ENCODE measurements around the gene CATSPERB.
"Not testable (repeated sequence)": the region's sequence is repeated elsewhere in the genome, so short reads cannot be mapped to it uniquely, and the experiment has no call there.

Gene CATSPERB

DNA sequence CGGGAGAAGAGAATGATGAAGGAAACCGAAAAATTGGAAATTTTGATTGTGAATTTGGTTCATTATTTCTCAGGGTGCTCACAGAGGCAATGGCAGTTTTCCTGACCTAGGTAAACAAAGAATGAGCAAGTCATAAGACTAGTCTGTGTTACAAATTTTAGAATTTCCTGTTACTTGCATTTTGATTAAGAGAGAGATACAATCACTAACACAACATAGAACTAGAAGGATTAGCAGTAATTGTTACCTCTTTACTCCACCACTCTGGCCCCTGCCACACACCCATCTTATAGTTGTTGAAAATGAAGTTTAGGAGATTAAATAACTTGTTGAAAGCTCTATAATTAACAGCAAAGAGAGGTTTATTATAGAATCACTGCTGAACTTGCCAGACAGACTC is 62.0 kb downstream of the CATSPERB start:
- no peak for DNase-seq

DNA sequence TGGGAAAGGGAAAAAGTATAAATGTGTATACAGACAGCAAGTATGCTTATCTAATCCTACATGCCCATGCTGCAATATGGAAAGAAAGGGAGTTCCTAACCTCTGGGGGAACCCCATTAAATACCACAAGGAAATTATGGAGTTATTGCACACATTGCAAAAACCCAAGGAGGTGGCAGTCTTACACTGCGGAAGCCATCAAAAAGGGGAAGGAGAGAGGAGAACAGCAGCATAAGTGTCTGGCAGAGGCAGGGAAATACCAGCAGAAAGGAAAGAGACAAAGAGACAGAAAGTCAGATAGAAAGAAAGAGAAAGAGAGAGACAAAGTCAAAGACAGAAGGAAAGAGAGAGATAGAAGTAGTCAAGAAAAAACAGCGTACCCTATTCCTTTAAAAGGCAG is 64.8 kb downstream of the CATSPERB start:
- not testable (repeated sequence) for DNase-seq

DNA sequence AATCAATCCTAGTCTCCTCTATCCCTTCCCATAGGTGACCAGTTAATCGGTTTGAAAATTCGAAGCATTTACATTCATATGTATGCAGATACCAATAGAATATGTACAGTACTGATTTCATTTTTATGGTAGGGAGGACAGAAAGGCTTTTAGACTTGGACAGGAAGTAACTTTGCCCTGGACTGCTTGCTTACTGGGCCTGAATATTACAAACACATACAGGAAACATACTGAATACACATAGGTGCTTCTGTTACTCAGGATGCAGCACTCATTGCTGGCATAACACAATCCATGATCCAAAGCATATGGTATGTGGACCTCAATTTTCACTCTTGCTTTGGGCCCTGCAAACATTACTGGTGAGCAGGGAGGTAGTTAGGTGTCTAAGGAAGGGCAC is 71.1 kb downstream of the CATSPERB start:
- no peak for DNase-seq

DNA sequence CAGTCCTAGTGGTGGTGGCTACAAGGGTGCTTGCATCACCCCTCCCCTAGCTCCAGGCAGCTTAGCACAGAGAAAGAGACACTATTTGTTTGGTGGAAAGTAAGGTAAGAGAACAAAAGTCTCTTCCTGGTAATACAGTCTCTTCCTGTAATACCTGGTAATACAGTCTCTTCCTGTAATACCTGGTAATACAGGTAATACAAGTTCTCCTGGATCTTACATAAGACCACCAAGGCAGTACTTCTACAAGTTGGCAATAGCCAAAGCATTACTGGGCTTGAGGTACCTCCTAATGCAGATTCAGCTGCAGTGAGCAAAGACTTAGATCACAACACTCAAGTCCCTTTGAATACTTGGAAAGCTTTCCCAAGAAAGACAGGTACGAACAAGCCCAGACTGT is 77.0 kb downstream of the CATSPERB start:
- no peak for DNase-seq

DNA sequence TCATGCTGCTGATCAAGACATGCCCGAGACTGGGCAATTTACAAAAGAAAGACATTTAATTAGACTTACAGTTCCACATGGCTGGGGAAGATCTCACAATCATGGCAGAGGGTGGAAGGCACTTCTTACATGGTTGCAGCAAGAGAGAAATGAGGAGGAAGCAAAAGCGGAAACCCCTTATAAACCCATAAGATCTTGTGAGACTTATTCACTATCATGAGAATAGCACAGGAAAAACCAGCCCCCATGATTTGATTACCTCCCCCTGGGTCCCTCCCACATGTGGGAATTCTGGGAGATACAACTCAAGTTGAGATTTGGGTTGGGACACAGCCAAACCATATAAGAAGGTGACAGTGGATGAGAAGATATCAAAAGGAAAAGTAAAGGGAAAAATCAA is 78.4 kb downstream of the CATSPERB start:
- no peak for DNase-seq

DNA sequence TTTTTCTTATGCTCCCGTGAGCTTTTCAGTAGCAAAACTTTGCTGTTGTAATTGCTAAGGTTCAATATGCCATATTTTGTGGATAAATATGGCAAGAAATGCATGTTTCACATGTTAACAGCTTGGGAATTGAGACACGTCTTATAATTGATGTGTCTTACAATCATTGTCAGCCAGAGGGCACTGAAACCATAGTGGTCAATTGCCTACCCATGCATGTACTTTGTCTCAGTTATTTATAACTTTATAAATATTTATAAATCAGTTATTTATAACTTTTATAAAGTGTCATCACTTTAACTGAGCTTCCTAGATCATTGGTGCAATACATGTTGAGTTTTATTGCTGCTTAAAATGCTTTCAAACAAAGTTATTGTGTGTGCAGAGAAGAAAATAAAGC is 82.0 kb downstream of the CATSPERB start:
- DNase-seq = peak; percentile 20

DNA sequence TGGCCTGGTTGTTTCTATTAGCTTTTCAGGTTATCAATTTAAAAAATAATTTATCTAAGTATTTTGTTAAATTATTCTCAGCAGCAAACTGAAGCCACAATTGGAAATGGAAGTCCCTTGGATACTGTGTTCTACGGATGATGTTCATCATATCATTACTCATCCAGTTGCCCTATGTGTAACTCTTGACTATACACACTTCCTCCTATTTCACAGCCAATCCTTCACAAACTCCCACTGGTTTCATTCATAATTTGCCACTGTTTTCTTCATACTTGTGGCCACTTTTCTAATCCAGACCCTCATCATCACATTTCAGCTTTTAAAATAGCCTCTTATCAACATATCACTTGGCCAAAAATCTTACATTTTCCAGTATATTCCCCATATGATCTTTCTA is 84.0 kb downstream of the CATSPERB start:
- no peak for DNase-seq

DNA sequence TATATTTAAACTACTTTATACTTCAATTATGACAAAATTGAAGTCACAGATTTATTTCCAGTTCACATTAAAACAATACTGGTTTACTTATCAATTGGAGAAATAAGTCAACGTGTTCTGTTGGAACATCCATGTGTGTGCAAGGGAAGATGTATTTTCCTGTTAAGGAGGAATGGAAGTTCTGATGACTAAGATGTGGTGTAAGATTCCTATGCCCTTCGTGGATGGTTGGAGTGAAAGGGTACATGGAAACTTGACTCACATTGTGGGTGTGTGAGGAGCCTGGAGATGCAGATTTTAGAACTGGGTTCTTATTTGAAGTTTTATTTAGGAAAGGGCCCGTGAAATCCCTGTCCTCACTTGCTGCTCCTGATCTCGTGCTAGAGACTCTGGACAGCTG is 95.3 kb downstream of the CATSPERB start:
- DNase-seq = no peak

DNA sequence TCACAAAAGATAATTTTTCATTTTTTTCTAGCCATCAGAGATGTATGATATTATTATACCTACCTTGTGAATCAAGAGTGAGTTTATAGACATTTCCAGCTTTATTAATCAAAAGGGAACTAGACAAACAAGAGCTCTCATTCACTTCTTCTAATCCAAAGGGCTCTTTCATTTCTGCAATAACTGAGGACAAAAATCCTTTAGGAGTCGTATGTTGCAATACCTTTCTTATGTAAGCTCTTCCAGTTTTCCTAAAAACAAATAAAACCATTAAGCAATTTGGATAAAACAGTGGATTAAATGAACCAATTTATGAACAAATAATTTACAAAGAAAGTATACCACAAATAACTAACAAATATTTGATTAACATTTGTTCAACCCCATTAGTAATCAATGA is 107.1 kb downstream of the CATSPERB start:
- DNase-seq = no peak

DNA sequence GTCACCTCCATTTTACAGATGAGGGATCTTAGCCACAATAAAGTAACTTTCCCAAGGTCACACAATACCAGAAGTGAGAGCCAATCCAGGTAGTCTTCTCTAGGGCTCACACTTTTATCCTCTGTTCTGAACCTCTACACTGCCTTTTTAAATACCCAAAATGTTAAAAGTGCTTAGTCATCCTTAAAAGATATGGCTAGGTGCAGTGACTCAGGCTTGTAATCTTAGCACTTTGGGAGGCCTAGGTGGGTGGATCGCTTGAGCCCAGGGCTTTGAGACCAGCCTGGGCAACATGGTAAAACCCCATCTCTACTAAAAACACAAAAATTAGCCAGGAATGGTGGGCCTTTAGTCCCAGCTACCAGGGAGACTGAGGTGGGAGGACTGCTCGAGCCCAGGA is 117.7 kb downstream of the CATSPERB start:
- no peak for DNase-seq

DNA sequence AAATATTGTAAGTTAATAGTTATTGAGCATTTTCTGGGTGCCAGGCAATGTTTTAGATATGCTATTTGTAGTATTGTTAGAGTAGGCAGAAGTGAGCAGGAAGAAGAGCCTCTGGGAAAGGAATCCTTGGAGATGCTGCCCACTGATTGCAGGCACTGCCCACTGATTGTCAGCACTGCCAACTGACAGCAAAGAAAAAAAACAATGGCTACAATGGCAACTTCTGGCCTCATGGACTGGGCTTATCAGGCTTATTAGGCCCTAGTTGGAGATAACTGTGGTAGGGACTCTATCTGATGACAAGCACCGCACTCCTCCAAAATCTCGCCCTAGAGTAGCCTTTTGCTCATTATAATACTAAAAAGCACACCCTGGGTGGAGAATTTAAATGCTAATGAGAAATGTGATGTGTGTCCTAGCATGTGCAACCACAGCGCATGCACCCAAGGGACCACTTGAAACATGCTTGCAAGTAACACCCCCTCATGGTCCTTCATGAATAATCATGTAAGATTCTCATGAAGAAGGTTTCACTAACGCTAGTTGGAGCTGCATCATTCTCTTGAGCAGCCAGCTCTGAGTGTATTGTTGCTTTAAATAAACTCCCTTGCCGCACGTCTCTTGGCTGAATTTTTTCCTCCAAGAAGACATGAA is 118.3 kb downstream of the CATSPERB start:
- no peak for DNase-seq

DNA sequence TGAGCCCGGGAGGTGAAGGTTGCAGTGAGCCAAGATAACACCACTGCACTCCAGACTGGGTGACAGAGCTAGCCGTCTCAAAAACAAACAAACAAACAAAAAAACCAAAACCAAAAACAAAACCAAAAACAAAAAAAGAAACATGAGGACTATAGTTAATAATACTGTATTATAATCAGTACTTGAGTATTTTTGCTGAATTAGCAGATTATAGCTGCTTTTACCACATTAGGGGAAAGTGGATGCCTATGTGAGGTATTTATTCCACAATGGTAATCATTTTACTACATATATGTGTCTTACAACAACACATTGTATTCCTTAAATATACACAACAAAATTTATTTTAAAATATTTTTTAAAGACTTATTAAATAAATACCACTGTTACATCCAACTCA is 120.4 kb downstream of the CATSPERB start:
- DNase-seq = no peak

DNA sequence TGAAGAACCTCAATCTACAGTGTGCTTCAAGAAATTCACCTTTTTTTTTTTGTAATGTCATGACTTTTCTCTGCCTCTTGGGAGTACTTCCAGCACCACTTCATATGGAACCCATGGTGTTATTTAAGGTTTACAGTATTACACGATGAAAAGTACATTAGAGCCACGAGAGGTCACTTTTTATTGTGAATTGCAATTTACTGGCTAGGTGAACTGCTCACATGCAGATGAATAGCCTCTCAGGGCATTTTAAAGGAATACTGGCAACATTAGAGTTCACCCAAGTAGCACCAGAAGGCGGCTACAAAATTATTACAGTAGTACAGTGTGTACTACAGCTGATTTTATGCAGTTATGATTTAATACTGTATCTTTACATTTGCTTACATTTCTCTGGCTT is 122.7 kb downstream of the CATSPERB start:
- no peak for DNase-seq

DNA sequence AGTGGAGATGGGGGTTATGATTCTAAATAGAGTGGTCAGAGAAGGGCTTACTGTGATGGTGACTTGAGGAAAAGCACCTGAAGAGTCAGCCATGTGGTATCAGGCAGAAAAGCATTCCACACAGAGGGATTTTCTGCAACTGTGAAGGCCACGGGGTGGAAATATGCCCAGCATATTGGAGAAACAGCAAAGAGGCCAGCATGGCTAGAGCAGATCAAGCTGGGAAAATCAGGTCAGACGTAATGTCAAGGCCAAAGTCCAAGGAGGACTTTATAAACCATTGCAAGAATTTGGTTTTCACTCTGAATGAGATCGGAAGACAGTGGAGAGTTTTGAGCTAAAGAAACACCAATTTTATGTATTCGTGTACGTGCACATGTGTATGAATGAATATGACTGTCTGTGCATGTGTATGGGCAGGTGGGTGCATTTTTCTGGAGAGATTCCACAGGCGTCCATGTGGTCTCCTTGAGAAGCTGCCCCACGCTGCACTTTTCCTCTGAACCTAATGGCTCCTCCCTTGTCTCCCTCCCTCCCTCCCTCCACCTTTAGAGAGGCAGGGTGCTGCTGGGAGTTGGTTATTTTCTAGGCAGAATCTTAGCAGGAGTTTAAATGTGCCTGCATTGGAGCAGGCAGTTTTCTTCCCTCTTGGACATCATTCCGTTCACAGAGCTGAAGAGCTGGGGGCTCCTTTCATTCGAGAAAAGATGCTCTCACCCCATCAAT is 124.4 kb downstream of the CATSPERB start:
- DNase-seq = no peak

DNA sequence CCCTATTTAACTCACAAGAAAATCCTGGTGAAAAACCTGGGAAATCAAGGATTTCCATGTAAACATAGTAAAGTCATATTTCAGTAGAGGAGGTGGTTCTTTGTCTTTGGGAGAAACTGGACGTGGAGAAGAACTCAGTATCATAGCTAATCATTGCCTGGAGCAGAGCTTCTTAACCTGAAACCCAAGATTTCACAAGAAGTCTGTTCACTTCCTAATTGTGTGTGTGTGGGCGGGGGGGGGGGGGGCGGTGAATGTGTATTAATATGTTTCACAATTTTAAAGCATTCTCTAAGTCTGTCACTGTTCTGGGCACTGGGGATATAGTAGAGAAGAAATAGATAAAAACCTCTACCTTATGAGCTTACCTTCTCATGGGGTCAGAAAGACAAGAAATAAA is 125.0 kb downstream of the CATSPERB start:
- no peak for DNase-seq

DNA sequence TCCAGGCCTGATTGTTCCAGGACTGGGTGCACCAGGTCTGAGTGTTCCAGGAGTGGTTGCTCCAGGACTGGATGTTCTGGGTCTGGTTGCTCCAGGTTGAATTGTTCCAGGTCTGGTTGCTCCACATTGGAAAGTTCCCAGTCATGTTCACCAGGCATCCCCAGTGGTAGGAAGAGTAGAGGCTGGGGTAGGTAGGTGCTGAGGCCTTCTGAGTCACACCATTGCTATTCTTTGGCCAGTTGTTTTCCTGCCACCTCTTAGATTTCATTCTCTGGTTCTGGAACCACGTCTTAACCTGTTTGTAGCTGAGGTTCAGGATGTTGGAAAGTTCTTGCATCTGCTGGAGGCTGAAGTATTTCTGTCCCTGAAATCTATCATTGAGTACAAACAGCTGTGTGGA is 127.3 kb downstream of the CATSPERB start:
- DNase-seq = not testable (repeated sequence)

DNA sequence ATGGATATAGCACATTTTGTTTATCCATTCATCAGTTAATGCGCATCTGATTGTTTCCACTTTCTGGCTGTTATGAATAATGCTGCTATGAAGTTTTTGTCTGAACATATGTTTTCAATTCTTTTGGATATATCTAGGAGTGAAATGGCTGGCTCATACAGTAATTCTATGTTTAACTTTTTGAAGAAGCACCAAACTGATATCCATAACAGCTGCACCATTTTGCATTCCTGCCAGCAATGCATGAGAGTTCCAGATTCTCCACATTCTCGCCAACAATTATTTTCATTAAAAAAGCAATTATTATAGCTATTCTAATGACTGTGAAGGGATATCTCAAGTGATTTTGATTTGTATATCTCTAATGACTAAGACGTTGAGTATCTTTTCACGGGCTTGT is 131.9 kb downstream of the CATSPERB start:
- DNase-seq = no peak

DNA sequence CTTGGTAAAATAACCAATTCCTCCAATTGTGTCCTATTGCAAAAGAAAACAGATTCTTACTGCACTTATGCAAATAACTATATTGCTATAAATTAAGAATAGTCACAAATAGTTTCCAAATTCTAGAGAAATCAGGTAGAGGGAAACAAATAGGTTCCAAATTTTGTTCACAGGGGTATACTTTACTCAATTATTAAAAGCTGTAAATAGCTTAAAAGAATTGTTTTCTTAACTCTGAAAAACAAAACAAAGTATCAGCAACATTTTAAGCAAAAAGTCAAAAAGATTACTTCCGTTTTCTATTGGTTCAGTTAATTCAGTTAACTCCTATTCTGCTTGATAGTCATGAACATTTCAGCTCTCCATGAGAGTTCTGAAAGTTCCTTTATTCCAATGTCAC is 136.2 kb downstream of the CATSPERB start:
- no peak for DNase-seq

DNA sequence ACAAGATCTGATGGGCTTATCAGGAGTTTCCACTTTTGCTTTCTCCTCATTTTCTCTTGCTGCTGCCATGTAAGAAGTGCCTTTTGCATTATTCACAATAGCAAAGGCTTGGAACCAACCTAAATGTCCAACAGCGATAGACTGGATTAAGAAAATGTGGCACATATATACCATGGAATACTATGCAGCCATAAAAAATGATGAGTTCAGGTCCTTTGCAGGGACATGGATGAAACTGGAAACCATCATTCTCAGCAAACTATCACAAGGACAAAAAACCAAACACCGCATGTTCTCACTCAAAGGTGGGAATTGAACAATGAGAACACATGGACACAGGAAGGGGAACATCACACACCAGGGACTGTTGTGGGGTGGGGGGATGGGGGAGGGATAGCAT is 137.9 kb downstream of the CATSPERB start:
- DNase-seq = not testable (repeated sequence)

DNA sequence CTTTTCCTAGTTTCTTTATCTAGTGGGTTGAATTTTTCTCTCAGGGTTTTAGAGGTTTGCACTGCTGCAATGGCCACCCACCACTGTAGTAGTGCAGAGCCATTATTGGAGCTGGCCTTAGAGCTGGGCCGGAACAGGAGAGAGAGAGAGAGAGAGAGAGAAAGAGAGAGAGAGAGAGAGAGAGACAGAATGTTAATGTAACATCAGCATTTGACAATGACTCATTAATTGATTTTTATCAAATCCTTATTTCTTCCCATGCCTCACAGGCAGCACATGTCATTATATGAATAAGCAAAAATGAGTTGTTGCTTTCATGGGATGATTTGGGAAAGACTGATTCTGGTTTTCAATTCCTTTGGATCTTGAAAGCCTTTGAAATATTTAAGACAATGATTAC is 145.5 kb downstream of the CATSPERB start:
- DNase-seq = no peak

DNA sequence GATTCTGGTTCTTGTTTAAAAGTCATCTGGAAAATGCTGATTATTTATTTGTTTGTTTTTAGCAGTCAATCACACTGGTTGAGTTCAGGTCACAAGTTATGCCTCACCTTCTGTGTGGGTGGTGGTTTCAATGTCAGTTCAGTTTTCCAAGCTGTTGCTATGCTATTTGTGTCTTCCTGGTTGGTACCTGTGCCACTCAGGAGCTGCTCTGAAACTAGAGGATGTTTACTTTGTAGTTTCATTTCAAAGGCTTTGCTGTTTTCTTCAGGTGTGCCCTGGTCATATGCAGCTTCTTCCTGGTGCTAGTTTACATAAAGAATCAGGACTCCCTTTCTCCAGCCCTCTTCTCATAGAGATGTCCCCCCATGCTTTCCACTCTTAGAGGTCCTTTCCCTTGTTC is 146.0 kb downstream of the CATSPERB start:
- DNase-seq = no peak

DNA sequence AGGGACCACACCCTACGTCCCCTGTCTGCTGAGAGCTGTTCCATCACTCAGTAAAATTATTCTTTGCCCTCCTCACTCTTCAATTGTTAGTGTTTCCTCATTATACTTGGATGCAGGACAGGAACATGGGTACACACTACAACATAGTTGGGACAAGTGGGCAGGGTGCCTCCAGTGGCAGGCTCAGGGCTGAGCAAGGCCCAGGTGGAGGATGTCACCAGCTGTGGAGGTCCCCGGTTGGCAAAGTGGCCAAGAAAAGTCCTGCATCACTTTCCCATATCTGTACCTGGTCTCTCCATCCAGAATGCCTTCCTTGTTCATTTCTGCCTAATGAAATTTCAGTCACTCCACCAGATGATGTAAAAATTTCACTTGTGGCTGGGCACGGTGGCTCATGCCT is 149.1 kb downstream of the CATSPERB start:
- DNase-seq = no peak

DNA sequence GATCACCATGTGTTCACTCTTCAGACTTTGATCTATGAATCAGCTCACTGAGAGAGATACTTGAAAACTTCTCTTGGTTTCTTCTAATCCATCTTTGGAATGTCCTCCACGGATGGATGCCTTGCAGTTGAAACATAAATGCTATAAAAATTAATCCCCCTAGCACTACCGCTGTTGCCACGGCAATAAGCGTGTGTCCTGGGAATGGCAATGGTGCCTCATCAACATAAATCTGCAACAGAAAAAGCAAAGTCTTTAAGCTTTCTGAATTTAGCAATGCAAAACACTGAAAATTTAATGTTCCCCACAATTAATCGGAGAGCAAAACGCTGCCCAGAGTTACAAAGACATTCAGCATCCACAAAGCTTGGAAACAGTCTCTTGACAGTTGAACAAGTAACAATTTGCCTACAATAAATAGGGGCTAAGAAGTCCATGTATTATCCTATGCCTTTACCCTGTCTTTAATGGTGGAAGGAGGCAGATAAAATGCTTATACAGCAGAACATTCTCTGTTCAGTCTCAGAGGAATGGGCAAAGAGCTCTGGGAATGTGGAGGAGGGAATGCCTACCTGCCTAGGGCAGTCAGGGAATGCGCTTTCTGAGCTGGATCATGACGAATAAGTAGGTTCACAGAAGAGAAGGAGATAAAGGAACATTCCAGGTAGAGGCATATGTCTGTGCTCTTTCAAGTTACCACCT is 150.9 kb downstream of the CATSPERB start:
- no peak for DNase-seq

DNA sequence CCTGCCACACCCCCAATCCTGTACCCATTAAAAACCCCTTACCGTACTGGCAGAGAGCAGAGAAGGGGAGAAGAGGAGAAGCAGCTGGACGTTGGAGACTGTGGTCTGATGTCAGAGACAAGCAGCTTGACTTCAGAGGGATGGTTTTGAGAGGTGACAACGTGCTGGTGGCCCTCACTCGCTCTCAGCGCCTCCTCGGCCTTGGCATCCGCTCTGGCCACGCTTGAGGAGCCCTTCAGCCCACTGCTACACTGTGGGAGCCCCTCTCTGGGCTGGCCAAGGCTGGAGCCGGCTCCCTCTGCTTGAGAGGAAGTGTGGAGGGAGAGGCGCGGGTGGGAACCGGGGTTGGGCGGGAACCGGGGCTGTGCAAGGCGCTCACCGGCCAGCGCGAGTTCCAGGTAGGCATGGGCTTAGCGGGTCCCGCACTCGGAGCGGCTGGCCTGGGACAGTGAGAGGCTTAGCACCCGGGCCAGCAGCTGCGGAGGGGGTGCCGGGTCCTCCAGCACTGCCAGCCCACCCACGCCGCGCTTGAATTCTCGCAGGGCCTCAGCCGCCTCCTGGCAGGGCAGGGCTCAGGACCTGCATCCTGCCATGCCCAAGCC is 154.2 kb downstream of the CATSPERB start:
- DNase-seq = no peak

All from fibroblast of skin of back (primary cell).